Measurements from ENCODE around the gene AGXT2. TPM values are rescaled to one million over a fixed set of nuclear protein-coding genes. Genes with fewer than 3 reads are reported as not detected.

Gene AGXT2
- polyA plus RNA-seq, 4 donors: 0.31 to 47.0 (median 0.96) TPM

Other genes with a start within 250 kb of the AGXT2 start
- gene TTC23L, start 208.8 kb downstream of the AGXT2 start, polyA plus RNA-seq: under 1 TPM in 2 of 4 donors, not detected in 2; 0.27 to 0.87 TPM
- 10 to 100 TPM in 3 of 4 donors, 1 to 10 TPM in 1; 9.6 to 23.6 (median 13.2) TPM for gene RAD1, start 132.4 kb downstream of the AGXT2 start, polyA plus RNA-seq
- gene BRIX1, start 132.2 kb downstream of the AGXT2 start, polyA plus RNA-seq: 10 to 100 TPM in 3 of 4 donors, 1 to 10 TPM in 1; 9.4 to 28.7 (median 18.1) TPM
- gene DNAJC21, start 118.4 kb downstream of the AGXT2 start, polyA plus RNA-seq: 10 to 100 TPM; 25.5 to 45.3 (median 34.1) TPM
- gene PRLR, start 182.5 kb upstream of the AGXT2 start, polyA plus RNA-seq: 10 to 100 TPM in 1 of 4 donors, 1 to 10 TPM in 3; 1.4 to 84.6 (median 2.9) TPM

Measured in small intestine (tissue), 4 donors.